HG02763 (cell line): ENCODE measurements around the gene SLC35E1.

Experiments
- ATAC-seq: cut with Tn5 transposase; IDR thresholded peaks from one replicate; pipeline ENCODE4 v1.9.1; 2021; ENCODE audit warnings: mild to moderate bottlenecking, moderate library complexity; ENCODE audit not compliant: unreplicated experiment

The SLC35E1 gene

DNA sequence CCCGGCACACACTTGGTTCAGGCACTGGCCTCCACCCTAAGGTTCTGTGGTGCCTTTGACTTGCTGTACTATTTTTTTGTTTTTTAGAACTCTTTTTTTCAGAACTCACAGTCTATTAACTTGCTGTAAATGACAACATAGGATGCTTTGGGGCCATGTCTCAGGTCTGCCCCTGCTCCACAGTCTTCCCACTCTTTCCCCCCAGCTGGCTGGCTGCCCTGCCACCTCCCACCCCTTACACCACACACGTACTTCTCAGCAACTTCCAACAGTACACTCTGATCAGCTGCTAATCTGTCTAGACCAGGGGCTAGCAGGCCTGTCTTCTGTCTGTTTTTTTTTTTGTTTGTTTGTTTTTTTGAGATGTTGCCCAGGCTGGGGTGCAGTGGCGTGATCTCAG lies 67.9 kb downstream of the SLC35E1 start:
- no peak for ATAC-seq
